Upper lobe of left lung (tissue), 4 donors: ENCODE results near the gene ANKRD34C.

Source experiments
- POLR2A ChIP-seq, 4 donors: fragments of 450-650 bp; IDR thresholded peaks; one replicate each; pipeline ENCODE4 v1.5.1; 2016 to 2017; ENCODE audit warnings: antibody characterized with exemption in 4 of 4, mild to moderate bottlenecking in 2 of 4
- POLR2AphosphoS5 ChIP-seq, 2 donors: sonication (generic); formaldehyde crosslinking; IDR thresholded peaks; one replicate each; pipeline ENCODE4 v1.5.1; 2017; ENCODE audit warnings: antibody characterized with exemption in 2 of 2
- TF ChIP-seq, protein P1 (sequence below), 6 experiments: fragments of 450-650 bp in 4 of 6; fragments of 200-600 bp in 2 of 6; sonication (generic) in 2 of 6; IDR thresholded peaks; one replicate each; pipeline ENCODE4 v1.5.1; 2016 to 2019; ENCODE audit warnings: antibody characterized with exemption in 6 of 6

DNA sequence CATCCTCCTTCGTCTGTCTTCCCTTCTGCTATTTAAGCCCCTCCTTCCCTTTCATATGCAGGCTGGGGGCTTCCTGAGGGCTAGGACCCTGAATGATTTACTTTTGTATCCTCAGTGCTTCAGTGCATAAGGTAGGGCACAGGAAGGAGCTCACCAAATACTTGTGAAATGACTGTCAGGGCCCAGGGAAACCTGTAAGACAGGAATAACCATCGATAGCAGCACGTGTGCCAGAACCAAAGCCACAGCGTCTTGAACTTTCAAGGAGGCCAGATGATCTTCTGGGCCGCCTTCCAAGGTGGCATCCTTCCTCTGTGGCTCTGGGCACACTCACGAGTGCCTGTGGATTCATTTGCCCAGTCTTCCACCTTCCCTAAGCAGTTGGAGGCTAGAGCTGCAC is 32.3 kb downstream of the ANKRD34C start:
- TF ChIP-seq, protein P1, sequence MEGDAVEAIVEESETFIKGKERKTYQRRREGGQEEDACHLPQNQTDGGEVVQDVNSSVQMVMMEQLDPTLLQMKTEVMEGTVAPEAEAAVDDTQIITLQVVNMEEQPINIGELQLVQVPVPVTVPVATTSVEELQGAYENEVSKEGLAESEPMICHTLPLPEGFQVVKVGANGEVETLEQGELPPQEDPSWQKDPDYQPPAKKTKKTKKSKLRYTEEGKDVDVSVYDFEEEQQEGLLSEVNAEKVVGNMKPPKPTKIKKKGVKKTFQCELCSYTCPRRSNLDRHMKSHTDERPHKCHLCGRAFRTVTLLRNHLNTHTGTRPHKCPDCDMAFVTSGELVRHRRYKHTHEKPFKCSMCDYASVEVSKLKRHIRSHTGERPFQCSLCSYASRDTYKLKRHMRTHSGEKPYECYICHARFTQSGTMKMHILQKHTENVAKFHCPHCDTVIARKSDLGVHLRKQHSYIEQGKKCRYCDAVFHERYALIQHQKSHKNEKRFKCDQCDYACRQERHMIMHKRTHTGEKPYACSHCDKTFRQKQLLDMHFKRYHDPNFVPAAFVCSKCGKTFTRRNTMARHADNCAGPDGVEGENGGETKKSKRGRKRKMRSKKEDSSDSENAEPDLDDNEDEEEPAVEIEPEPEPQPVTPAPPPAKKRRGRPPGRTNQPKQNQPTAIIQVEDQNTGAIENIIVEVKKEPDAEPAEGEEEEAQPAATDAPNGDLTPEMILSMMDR (IDR thresholded peaks at IDR 0.05) = no peak
- TF ChIP-seq POLR2AphosphoS5 (IDR thresholded peaks at IDR 0.05) (peak in 1 of 2 donors; percentile 45), POLR2A (IDR thresholded peaks at IDR 0.05) (no peak)
